ENCODE measurements around the gene MED8. TPM values are rescaled to one million over a fixed set of nuclear protein-coding genes. Genes with fewer than 3 reads are reported as not detected.

MED8 gene
- total and polyA plus RNA-seq, 2 of the 4 experiments (the other 2 are of a cell fraction), result 61.1 to 120 TPM

DNA sequence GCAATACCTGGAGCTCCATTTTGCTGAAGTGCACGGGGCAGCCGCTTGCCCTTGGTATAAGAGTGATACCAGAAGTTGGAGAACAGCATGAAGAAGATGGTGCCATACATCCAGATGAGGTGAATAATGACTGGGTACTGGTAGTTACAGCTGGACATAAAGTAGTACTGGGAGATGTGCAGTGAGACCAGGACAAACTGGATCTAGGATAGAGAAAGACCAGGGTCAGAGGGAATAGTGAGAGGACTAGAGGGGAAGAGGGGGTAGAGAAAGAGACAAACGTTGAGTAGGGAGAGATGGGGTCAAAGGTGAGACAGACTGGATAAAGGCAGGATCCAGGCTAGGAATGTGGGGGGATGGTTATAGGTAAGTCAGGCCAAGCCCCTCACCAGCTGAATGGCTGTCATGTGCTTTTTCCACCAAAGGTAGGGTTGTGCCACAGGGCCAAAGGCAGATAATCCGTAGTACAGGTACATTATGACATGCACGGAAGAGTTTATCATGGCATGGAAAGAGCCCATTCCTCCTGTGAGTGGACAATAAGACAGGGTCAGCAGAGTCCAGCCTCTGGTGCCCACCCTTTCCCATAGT lies 25.6 kb downstream of the MED8 start:
- CTCF ChIA-PET, result no interaction called here
- H3K9me1 ChIP-seq (ENCODE audit: insufficient read depth, low read length), result peaks cover 19% of the 10 kb centered on the region; the same call in 1 of the 2 replicates
- H4K20me1 ChIP-seq (ENCODE audit: insufficient read depth, low read length), result peaks cover 33% of the 10 kb centered on the region

More for the DNA sequence above, 25.6 kb downstream of the MED8 start:
- H3K4me2 ChIP-seq (ENCODE audit: low read depth, low read length), result no peak overlapping the region
- H4K8ac ChIP-seq (ENCODE audit: low read depth in 2 of 2, low read length in 2 of 2), result no peak overlapping the region
- no peak overlapping the region for H2AFZ ChIP-seq (replicated peaks; ENCODE audit: low read length, poor library complexity)
- H3K27ac ChIP-seq (ENCODE audit: insufficient read depth, low read length), result no peak overlapping the region
- H3K9ac ChIP-seq (ENCODE audit: low read depth, low read length), result no peak overlapping the region
- peaks cover 15% of the 10 kb centered on the region for H3K4me1 ChIP-seq (ENCODE audit: control insufficient read depth, insufficient read depth, low read length)
- H3K79me1 ChIP-seq (ENCODE audit: low read depth in 1 of 2, low read length in 2 of 2), result peaks cover 23 to 75% of the 10 kb centered on the region in 2 experiments
- no peak overlapping the region for H2AK5ac ChIP-seq (ENCODE audit: low read depth, low read length)
- H2BK5ac ChIP-seq (ENCODE audit: low read depth, low read length, poor library complexity, severe bottlenecking), result no peak overlapping the region
- in situ Hi-C loops (cut with MboI; ENCODE audit: low sequenced_read_pairs) (no loop called here), intact Hi-C loops (cut with micrococcal nuclease) (no loop called here), dilution Hi-C loops (cut with HindIII; ENCODE audit: low sequenced_read_pairs, unreplicated experiment) (no loop called here)
- no peak overlapping the region for H3K23ac ChIP-seq (ENCODE audit: low read depth, low read length)
- no peak overlapping the region for H3K56ac ChIP-seq (ENCODE audit: extremely low read depth, insufficient read depth, low read length)
- no peak overlapping the region for H2AK9ac ChIP-seq (replicated peaks; ENCODE audit: low read depth, low read length, poor library complexity)
- H3K9me3 ChIP-seq (ENCODE audit: control insufficient read depth, insufficient read depth, low read length), result no peaks in the 10 kb centered on the region
- WGBS, 2 experiments (ENCODE audit: extremely low coverage in 2 of 2, insufficient read length in 1 of 2), result 67% methylated on average over 3 of the region's 5 CpGs; no CpG with 5 or more reads in 1 of the 2 experiments
- H4K91ac ChIP-seq (ENCODE audit: insufficient read depth, low read depth, low read length), result no peak overlapping the region
- no peak overlapping the region for H3K4me3 ChIP-seq (ENCODE audit: insufficient read depth, low read depth, low read length)
- no peak overlapping the region for H2BK20ac ChIP-seq (ENCODE audit: low read depth, low read length)
- H2BK120ac ChIP-seq (ENCODE audit: low read depth, low read length), result no peak overlapping the region
- H3K27me3 ChIP-seq (ENCODE audit: control insufficient read depth, insufficient read depth, low read length), result no peaks in the 10 kb centered on the region
- no peak overlapping the region for H4K5ac ChIP-seq (ENCODE audit: low read depth, low read length)
- H3K14ac ChIP-seq (replicated peaks; ENCODE audit: low read depth, low read length), result no peak overlapping the region
- TSS peak; percentile 88 for BruUV-seq (replicated peaks)
- ATAC-seq (ENCODE audit: low read depth) (no peak), DNase-seq (no peak)
- H2BK15ac ChIP-seq (ENCODE audit: low read depth, low read length), result no peak overlapping the region
- H3K18ac ChIP-seq (ENCODE audit: low read depth, low read length), result no peak overlapping the region
- H3K4ac ChIP-seq (ENCODE audit: low read depth, low read length), result no peak overlapping the region
- H3K36me3 ChIP-seq (ENCODE audit: control insufficient read depth, insufficient read depth, low read length), result peaks cover 47% of the 10 kb centered on the region
- POLR2A ChIA-PET (ENCODE audit: unreplicated experiment), result no interaction called here
- TF ChIP-seq, protein P1, sequence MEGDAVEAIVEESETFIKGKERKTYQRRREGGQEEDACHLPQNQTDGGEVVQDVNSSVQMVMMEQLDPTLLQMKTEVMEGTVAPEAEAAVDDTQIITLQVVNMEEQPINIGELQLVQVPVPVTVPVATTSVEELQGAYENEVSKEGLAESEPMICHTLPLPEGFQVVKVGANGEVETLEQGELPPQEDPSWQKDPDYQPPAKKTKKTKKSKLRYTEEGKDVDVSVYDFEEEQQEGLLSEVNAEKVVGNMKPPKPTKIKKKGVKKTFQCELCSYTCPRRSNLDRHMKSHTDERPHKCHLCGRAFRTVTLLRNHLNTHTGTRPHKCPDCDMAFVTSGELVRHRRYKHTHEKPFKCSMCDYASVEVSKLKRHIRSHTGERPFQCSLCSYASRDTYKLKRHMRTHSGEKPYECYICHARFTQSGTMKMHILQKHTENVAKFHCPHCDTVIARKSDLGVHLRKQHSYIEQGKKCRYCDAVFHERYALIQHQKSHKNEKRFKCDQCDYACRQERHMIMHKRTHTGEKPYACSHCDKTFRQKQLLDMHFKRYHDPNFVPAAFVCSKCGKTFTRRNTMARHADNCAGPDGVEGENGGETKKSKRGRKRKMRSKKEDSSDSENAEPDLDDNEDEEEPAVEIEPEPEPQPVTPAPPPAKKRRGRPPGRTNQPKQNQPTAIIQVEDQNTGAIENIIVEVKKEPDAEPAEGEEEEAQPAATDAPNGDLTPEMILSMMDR (conservative IDR thresholded peaks at IDR 0.05; ENCODE audit: low read depth, low read length), result no peak
- TF ChIP-seq BHLHE40 (IDR thresholded peaks at IDR 0.05; ENCODE audit: low read depth, low read length), result no peak
- TF ChIP-seq CEBPB (IDR thresholded peaks at IDR 0.05; ENCODE audit: low read depth, low read length), result no peak
- TF ChIP-seq MXI1 (IDR thresholded peaks at IDR 0.05; ENCODE audit: borderline replicate concordance, low read depth, low read length), result no peak
- no peak for TF ChIP-seq RAD21 (IDR thresholded peaks at IDR 0.05; ENCODE audit: low read length)
- TF ChIP-seq MAFK (IDR thresholded peaks at IDR 0.05; ENCODE audit: low read depth, low read length), result no peak
- no peak for TF ChIP-seq POLR2A (IDR thresholded peaks at IDR 0.05; ENCODE audit: low read depth, low read length)
- TF ChIP-seq, protein P2, sequence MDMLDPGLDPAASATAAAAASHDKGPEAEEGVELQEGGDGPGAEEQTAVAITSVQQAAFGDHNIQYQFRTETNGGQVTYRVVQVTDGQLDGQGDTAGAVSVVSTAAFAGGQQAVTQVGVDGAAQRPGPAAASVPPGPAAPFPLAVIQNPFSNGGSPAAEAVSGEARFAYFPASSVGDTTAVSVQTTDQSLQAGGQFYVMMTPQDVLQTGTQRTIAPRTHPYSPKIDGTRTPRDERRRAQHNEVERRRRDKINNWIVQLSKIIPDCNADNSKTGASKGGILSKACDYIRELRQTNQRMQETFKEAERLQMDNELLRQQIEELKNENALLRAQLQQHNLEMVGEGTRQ (IDR thresholded peaks at IDR 0.05; ENCODE audit: low read depth, low read length), result no peak
- no peak for TF ChIP-seq RCOR1 (IDR thresholded peaks at IDR 0.05; ENCODE audit: insufficient replicate concordance, low read length)
- TF ChIP-seq, protein P3, sequence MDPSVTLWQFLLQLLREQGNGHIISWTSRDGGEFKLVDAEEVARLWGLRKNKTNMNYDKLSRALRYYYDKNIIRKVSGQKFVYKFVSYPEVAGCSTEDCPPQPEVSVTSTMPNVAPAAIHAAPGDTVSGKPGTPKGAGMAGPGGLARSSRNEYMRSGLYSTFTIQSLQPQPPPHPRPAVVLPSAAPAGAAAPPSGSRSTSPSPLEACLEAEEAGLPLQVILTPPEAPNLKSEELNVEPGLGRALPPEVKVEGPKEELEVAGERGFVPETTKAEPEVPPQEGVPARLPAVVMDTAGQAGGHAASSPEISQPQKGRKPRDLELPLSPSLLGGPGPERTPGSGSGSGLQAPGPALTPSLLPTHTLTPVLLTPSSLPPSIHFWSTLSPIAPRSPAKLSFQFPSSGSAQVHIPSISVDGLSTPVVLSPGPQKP (IDR thresholded peaks at IDR 0.05; ENCODE audit: borderline replicate concordance, low read depth, low read length), result no peak
- TF ChIP-seq CHD1 (IDR thresholded peaks at IDR 0.05; ENCODE audit: low read depth, low read length), result no peak
- no peak for TF ChIP-seq MAZ (IDR thresholded peaks at IDR 0.05; ENCODE audit: borderline replicate concordance, low read depth, low read length)
- TF ChIP-seq RFX5 (IDR thresholded peaks at IDR 0.05; ENCODE audit: low read depth, low read length), result no peak
- TF ChIP-seq SMC3 (IDR thresholded peaks at IDR 0.05; ENCODE audit: low read depth, low read length), result no peak
- no peak for TF ChIP-seq NFE2L2 (IDR thresholded peaks at IDR 0.05; ENCODE audit: low read depth, low read length)
- TF ChIP-seq FOS (IDR thresholded peaks at IDR 0.05; ENCODE audit: low read depth, low read length), result no peak

All from IMR-90 (cell line).